DOHH2 (cell line): ENCODE measurements around the gene HOXC9.

Source experiments
- CTCF ChIP-seq: fragments of 200-600 bp; sonication (generic); IDR thresholded peaks from one replicate; pipeline ENCODE4 v1.5.1; 2014; ENCODE audit warnings: antibody characterized with exemption, mild to moderate bottlenecking, low read depth, low read length; ENCODE audit not compliant: poor library complexity, severe bottlenecking
- EZH2phosphoT487 ChIP-seq: fragments of 200-600 bp; sonication (generic); IDR thresholded peaks from 2 replicates; pipeline ENCODE4 v1.6.1; 2017; ENCODE audit warnings: borderline replicate concordance, mild to moderate bottlenecking, antibody characterized with exemption, low read length, moderate library complexity, mixed read lengths

GRCh38 chr12:53987787-53988230 lies 12.2 kb upstream of the HOXC9 start:
- TF ChIP-seq CTCF (no peak), EZH2phosphoT487 (0 out of 2 replicates have a peak, but pooled peaks have one; percentile 53)
